HUES6 (cell line): ENCODE results near the gene CNOT4.
A peak's percentile ranks its signal among the peaks of the same experiment; 100 is the strongest.

ENCODE experiments used
- H3K27ac ChIP-seq: 2 replicates; pipeline ENCODE4 v1.7.0; 2013; ENCODE audit warnings: low read depth, mild to moderate bottlenecking, low read length, inconsistent platforms
- H3K27me3 ChIP-seq: 2 replicates; pipeline ENCODE4 v1.6.1; 2013; ENCODE audit warnings: low read length; ENCODE audit not compliant: control insufficient read depth, insufficient read depth
- H3K36me3 ChIP-seq: 2 replicates; pipeline ENCODE4 v1.6.1; 2013; ENCODE audit warnings: low read length; ENCODE audit not compliant: control insufficient read depth, insufficient read depth
- H3K4me1 ChIP-seq: 2 replicates; pipeline ENCODE4 v1.6.1; 2013; ENCODE audit warnings: low read length; ENCODE audit not compliant: control insufficient read depth, insufficient read depth
- H3K4me3 ChIP-seq: 2 replicates; pipeline ENCODE4 v1.5.1; 2013; ENCODE audit warnings: low read depth, low read length
- H3K9ac ChIP-seq: one replicate; pipeline ENCODE4 v1.6.1; 2013; ENCODE audit warnings: mild to moderate bottlenecking, low read length
- H3K9me3 ChIP-seq: 2 replicates; pipeline ENCODE4 v1.6.1; 2013; ENCODE audit warnings: low read depth, low read length; ENCODE audit not compliant: control insufficient read depth, insufficient read depth

Gene CNOT4, protein sequence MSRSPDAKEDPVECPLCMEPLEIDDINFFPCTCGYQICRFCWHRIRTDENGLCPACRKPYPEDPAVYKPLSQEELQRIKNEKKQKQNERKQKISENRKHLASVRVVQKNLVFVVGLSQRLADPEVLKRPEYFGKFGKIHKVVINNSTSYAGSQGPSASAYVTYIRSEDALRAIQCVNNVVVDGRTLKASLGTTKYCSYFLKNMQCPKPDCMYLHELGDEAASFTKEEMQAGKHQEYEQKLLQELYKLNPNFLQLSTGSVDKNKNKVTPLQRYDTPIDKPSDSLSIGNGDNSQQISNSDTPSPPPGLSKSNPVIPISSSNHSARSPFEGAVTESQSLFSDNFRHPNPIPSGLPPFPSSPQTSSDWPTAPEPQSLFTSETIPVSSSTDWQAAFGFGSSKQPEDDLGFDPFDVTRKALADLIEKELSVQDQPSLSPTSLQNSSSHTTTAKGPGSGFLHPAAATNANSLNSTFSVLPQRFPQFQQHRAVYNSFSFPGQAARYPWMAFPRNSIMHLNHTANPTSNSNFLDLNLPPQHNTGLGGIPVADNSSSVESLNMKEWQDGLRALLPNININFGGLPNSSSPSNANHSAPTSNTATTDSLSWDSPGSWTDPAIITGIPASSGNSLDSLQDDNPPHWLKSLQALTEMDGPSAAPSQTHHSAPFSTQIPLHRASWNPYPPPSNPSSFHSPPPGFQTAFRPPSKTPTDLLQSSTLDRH

DNA sequence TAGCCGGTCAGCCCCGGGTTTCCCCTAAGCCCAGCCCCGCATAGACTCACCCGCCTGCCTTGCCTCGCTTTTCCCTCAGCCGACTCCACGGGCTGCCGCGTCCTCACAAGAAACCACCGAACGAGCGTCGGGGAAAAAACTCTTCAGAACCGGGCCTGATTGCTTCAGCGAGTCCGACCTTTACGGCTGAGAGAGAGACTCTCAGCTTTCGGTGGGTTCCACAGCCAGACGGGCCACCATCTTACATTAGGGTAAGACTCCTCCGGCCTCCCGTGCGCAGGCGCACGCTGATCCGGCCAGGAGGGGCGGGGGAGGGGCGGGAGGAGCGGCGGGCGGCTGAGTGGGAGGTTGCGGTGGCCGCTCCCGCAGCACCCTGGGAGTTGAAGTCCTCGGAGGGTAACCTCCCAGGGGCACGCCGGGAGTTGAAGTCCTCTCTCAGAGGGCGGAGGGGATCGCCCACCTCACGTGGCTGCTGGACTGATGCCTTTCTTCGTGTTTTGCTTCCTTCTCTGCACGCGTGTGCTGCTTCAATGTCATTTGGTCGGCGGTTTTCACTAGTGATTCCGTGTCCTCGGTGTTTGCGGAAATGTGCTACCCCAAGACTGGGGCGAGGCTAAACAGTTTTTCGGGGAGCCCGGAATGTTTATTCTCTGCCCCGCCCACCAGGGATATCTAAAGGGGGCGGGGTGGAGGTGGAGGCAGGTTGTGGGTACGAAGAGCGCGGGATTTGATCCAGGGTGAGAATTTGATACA lies at the start of gene CNOT4:
Gene CNOT4, minus strand, starts transcription at position 264 of the 753 bp plus-strand sequence. CDS start 71,771 bp downstream, outside the sequence.
- Histone ChIP-seq H3K36me3 (no peaks in the 10 kb centered on the region), H3K9me3 (no peaks in the 10 kb centered on the region), H3K27me3 (no peaks in the 10 kb centered on the region), H3K4me1 (peaks cover 8% of the 10 kb centered on the region), H3K4me3 (peak within 1 kb of the TSS; percentile 87), H3K27ac (peak within 1 kb of the TSS; percentile 93), H3K9ac (peak within 1 kb of the TSS; percentile 96)

DNA sequence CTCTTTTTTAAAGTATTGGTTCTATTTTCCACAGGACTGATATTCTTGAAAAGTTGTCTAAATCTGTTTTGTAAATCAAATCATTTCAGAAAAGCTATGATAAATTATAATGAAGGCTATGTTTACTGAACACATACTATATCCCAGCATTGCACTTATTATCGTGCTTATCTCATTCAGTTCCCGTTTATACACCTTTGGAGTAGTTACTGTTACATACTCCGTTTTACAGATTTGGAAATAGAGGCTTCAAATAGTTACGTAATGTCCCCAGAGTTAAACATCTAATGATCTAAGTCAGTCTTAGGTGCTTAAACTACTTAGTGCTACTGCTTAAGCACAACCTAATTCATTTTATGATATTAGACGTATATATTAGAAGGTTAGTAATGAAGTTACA lies 49.0 kb upstream of the CNOT4 start:
- Histone ChIP-seq H3K9ac (peak overlapping the region; percentile 99), H3K27ac (no peak overlapping the region; the same call in 1 of the 2 replicates)

DNA sequence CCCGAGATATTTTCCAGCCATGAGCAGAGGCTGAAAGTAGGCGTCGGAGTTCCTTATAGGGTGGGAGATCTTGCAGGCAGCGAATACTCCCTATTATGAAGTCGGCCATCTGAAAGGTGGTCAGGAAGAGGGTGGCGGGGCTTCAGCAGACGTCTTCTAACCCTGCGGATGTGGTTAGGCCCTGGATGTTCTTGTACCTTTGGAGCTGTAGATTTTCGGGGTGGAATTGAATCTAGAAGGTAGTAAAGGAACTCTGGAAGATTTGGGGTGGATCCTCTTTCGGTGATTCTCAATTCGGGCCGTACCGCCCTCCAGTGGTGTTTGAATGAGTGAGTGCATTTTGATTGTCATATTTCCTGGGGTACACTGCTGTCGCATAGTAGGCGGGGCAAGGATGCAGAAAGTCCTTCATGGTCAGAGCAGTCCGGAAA lies 48.5 kb upstream of the CNOT4 start:
- no peaks in the 10 kb centered on the region for H3K27me3 ChIP-seq
- H3K27ac ChIP-seq: peak overlapping the region; percentile 98
- peak overlapping the region; percentile 89 for H3K4me3 ChIP-seq
- H3K36me3 ChIP-seq: no peaks in the 10 kb centered on the region
- no peaks in the 10 kb centered on the region for H3K9me3 ChIP-seq
- H3K9ac ChIP-seq: peak overlapping the region; percentile 99
- peaks cover 23% of the 10 kb centered on the region for H3K4me1 ChIP-seq

More for the DNA sequence above, 49.0 kb upstream of the CNOT4 start:
- Histone ChIP-seq H3K36me3 (no peaks in the 10 kb centered on the region), H3K4me3 (peak overlapping the region; percentile 89), H3K9me3 (no peaks in the 10 kb centered on the region), H3K4me1 (peaks cover 23% of the 10 kb centered on the region), H3K27me3 (no peaks in the 10 kb centered on the region)

DNA sequence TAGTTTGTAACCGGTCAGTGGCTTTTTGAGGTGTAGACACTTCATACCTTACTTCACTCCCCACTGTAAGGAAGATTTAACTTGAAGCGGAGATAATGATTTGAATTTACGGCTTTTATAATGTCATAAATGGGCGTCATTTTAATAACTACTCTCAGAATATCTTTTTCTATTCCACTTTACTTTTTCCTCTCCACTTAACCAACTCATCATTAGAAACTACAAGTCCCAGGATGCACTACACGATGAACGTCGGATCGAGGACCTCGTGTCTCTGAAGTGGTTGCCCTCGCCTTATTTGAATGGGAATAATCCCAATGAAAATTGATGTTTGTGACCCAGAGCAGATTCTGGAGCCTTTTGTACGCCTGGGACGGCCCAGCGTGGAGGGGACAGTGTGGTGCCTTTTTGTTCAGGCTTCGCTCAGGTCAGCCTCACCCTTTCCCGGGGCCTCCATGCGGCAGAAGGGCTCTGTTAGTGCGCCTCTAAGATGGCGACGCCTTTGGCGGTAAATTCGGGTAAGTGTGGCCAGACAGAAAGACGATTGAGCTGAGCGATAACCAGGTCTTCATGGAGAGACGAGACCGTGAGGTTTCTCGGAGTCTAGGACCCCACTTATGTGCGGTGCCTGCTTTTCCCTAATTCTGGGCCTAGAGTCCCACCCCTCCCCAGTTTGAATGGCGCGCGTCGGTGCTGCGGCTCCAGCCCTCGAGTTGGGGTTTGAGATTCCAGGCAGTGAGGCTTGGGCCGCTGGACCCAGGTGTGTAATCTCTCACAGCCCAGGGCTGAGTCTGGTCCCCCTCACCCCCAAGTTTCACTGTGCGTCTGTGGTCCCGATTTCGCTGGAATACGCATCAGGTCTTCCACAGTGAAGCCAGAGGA lies 47.8 kb upstream of the CNOT4 start, which contains the start of gene NUP205:
Gene NUP205, plus strand, starts transcription at position 463 of the 882 bp plus-strand sequence. Its CDS starts 28 bp downstream, at position 491.
- Histone ChIP-seq H3K4me3 (peak within 1 kb of the TSS; percentile 89), H3K36me3 (no peaks in the 10 kb centered on the region), H3K27ac (peak within 1 kb of the TSS; percentile 98), H3K27me3 (no peaks in the 10 kb centered on the region), H3K9ac (peak within 1 kb of the TSS; percentile 99), H3K4me1 (peaks cover 21% of the 10 kb centered on the region), H3K9me3 (no peaks in the 10 kb centered on the region)

DNA sequence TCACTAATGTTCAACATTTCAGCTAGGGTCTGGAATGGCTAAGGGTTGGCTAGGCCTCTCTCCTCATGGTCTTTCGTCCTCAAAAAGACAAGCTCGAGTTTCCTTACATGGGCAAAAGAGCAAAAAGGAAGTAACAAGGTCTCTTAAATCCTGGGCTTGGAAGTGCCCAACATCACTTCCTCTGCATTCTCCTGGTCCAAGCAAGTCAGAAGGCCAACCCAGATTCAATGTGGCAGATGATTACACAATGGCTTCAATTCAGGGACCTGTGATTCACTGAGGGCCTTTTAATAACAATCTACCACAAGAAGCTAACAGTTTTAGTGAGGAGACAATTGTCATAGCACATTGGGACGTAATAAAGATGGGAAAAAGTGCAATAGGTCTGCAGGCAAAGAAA lies 43.4 kb upstream of the CNOT4 start:
- H3K4me1 ChIP-seq: no peaks in the 10 kb centered on the region
- H3K36me3 ChIP-seq: no peaks in the 10 kb centered on the region
- H3K9ac ChIP-seq: no peak overlapping the region
- no peaks in the 10 kb centered on the region for H3K9me3 ChIP-seq
- H3K27ac ChIP-seq: no peak overlapping the region
- no peak overlapping the region for H3K4me3 ChIP-seq
- H3K27me3 ChIP-seq: no peaks in the 10 kb centered on the region

DNA sequence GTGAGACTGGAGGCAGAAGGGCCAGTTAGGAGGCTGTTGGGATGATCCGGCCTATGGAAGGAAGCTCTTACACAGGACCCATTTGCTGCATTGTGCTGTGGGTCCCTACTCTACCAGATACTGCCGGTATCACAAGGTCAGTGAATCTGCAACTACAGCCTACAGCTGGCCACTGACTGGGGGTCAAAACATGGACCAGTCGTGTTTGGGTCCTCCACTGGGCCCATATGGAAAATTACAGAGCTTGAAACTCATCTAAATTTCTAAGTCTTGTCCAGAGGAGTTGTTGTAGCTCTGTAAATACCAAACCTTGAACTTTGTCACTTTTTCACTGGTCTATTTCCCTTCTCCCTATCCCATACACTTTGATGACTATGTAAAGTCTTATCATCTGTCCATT lies 42.2 kb upstream of the CNOT4 start:
- H3K27me3 ChIP-seq: no peaks in the 10 kb centered on the region
- no peak overlapping the region for H3K9ac ChIP-seq
- no peak overlapping the region for H3K27ac ChIP-seq
- no peaks in the 10 kb centered on the region for H3K9me3 ChIP-seq
- H3K4me1 ChIP-seq: no peaks in the 10 kb centered on the region
- H3K36me3 ChIP-seq: no peaks in the 10 kb centered on the region
- H3K4me3 ChIP-seq: no peak overlapping the region

DNA sequence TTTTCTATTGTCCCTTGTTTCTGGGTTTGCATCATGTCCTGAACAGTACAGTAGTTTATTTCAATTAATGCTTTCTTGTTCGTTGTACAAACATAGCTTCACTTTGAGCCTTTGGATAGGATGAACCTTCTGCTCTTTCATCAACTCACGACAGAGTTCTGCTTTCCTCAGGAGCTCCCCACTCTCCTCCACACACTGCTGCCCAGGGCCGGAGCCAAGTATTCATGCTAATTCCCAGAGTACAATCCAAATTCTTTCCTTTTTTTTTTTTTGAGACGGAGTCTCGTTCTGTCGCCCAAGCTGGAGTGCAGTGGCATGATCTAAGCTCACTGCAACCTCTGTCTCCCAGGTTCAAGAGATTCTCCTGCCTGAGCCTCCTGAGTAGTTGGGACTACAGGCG lies 40.3 kb upstream of the CNOT4 start:
- Histone ChIP-seq H3K4me1 (no peaks in the 10 kb centered on the region), H3K4me3 (no peak overlapping the region), H3K27me3 (no peaks in the 10 kb centered on the region), H3K36me3 (no peaks in the 10 kb centered on the region), H3K27ac (no peak overlapping the region), H3K9ac (no peak overlapping the region), H3K9me3 (no peaks in the 10 kb centered on the region)

DNA sequence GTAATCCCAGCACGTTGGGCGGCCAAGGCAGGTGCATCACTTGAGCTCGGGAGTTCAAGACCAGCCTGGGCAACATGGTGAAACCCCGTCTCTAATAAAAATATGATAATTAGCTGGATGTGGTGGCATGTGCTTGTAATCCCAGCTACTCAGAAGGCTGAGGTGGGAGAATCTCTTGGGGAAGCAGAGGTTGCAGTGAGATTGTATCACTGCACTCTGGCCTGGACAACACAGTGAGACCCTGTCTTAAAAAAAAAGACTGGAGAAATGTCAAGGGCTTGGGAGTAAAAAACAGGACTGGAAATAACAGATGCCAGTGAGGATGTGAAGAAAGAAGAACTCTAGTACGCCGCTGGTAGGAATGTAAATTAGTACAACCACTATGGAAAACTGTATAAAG lies 31.1 kb upstream of the CNOT4 start:
- no peak overlapping the region for H3K27ac ChIP-seq
- H3K36me3 ChIP-seq: no peaks in the 10 kb centered on the region
- H3K4me1 ChIP-seq: no peaks in the 10 kb centered on the region
- H3K9ac ChIP-seq: no peak overlapping the region
- no peaks in the 10 kb centered on the region for H3K9me3 ChIP-seq
- no peak overlapping the region for H3K4me3 ChIP-seq
- H3K27me3 ChIP-seq: no peaks in the 10 kb centered on the region

DNA sequence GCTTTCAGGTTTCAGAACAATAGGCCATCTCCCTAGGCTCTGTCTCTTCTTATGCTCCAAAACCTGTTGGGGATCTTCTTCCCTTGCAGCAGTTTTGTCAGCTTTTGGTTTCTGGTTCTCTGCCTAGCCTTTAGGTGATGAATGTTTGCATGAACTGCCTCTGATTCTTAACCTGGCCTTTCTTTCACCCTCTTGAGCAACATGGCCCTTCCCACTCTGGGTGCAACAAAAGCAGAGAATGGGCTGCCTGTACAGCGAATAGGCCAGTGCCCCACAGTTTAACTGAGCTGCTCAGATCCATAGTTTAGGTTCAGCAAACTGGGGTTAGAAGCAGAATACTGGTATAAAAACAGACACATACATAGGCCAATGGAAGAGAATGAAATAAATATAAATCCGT lies 29.7 kb upstream of the CNOT4 start:
- Histone ChIP-seq H3K27ac (no peak overlapping the region), H3K4me1 (no peaks in the 10 kb centered on the region), H3K9ac (no peak overlapping the region), H3K4me3 (no peak overlapping the region), H3K9me3 (no peaks in the 10 kb centered on the region), H3K27me3 (no peaks in the 10 kb centered on the region), H3K36me3 (no peaks in the 10 kb centered on the region)

DNA sequence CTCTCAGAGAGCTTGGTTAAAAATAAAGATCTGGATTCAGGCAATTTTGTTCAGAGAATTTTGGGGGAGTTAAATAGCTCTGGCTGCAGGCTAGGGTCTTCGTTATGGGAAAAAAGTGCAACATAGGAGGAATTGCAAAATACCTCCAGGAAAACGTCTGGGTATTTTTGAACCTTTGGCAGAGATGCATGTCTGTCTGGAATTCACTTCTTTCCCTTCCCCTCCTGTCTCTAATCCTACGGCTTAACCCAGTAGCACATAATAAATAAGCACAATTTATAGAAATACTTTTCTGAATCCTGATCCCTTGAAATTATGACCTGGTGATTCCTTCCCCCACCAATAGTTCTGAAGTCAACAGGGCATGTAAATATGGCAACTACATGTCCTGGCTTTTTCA lies 28.5 kb upstream of the CNOT4 start:
- H3K27ac ChIP-seq: no peak overlapping the region

More for the DNA sequence above, 28.5 kb upstream of the CNOT4 start:
- no peaks in the 10 kb centered on the region for H3K36me3 ChIP-seq
- H3K4me1 ChIP-seq: no peaks in the 10 kb centered on the region
- H3K27me3 ChIP-seq: no peaks in the 10 kb centered on the region
- no peaks in the 10 kb centered on the region for H3K9me3 ChIP-seq
- H3K4me3 ChIP-seq: no peak overlapping the region
- H3K9ac ChIP-seq: no peak overlapping the region
